VCaP (cell line): ENCODE data around the gene CAPN12.

Experiments used
- H3K27ac ChIP-seq: fragments of 450-650 bp; 2 replicates; pipeline ENCODE4 v1.5.1; 2017
- CTCF ChIP-seq: fragments of 450-650 bp; conservative IDR thresholded peaks from 2 replicates; pipeline ENCODE4 v1.5.1; 2017; ENCODE audit warnings: mild to moderate bottlenecking, moderate library complexity

Gene CAPN12

GRCh38 chr19:38719761-38720558 lies 24.3 kb downstream of the CAPN12 start:
- H3K27ac ChIP-seq: no peak overlapping the region
- TF ChIP-seq CTCF: no peak

- no peak overlapping the region for H3K27ac ChIP-seq
- TF ChIP-seq CTCF: 0 out of 2 replicates have a peak, but pooled peaks have one; percentile 8
Measured at GRCh38 chr19:38718747-38719543, 25.3 kb downstream of the CAPN12 start.

- H3K27ac ChIP-seq: no peak overlapping the region
- no peak for TF ChIP-seq CTCF
Measured at GRCh38 chr19:38717855-38718254, 26.4 kb downstream of the CAPN12 start.

GRCh38 chr19:38717051-38717450 lies 27.2 kb downstream of the CAPN12 start:
- no peak for TF ChIP-seq CTCF
- no peak overlapping the region for H3K27ac ChIP-seq

- TF ChIP-seq CTCF: no peak
- 0 out of 2 replicates have a peak overlapping the region, but pooled peaks have one; percentile 24 for H3K27ac ChIP-seq
Measured at GRCh38 chr19:38715555-38715954, 28.7 kb downstream of the CAPN12 start.

GRCh38 chr19:38714354-38714778 lies 29.9 kb downstream of the CAPN12 start:
- TF ChIP-seq CTCF: no peak
- H3K27ac ChIP-seq: peak overlapping the region; percentile 24

GRCh38 chr19:38713865-38714264 lies 30.4 kb downstream of the CAPN12 start:
- H3K27ac ChIP-seq: peak overlapping the region; percentile 24
- no peak for TF ChIP-seq CTCF
